SU-DHL-6 (cell line): ENCODE results near the gene BICC1.

Experiments used
- H2AFZ ChIP-seq: fragments of 200-600 bp; sonication (generic); 2 replicates; pipeline ENCODE4 v1.6.1; 2014; ENCODE audit warnings: low read depth, mild to moderate bottlenecking, moderate library complexity, mixed read lengths, antibody characterized with exemption, low read length; ENCODE audit not compliant: severe bottlenecking
- H3F3A ChIP-seq: fragments of 200-600 bp; shearing (Covaris generic); 2 replicates; pipeline ENCODE4 v1.6.0; 2016; ENCODE audit warnings: antibody characterized with exemption, mild to moderate bottlenecking; ENCODE audit not compliant: insufficient read depth
- H3K27ac ChIP-seq: fragments of 200-600 bp; sonication (generic); 2 replicates; pipeline ENCODE4 v1.5.1; 2016; ENCODE audit warnings: low read depth, mild to moderate bottlenecking, low read length, moderate library complexity, mixed read lengths
- H3K27me3 ChIP-seq: fragments of 200-600 bp; sonication (generic), shearing (Covaris generic); 2 replicates; pipeline ENCODE4 v1.6.0; 2014; ENCODE audit warnings: mild to moderate bottlenecking, low read length
- H3K36me3 ChIP-seq: fragments of 200-600 bp; sonication (generic); 2 replicates; pipeline ENCODE4 v1.6.1; 2014; ENCODE audit warnings: mild to moderate bottlenecking, low read length, mixed read lengths
- H3K4me2 ChIP-seq: fragments of 300-600, 200-600 bp; shearing (Covaris generic), sonication (generic); 2 replicates; pipeline ENCODE4 v1.6.0; 2014; ENCODE audit warnings: low read length, low read depth, mild to moderate bottlenecking; ENCODE audit not compliant: poor library complexity, severe bottlenecking
- H3K4me3 ChIP-seq: fragments of 200-600 bp; sonication (generic); 2 replicates; pipeline ENCODE4 v1.5.1; 2014; ENCODE audit warnings: antibody characterized with exemption, low read length, mild to moderate bottlenecking, mixed read lengths; ENCODE audit not compliant: insufficient read depth, poor library complexity, severe bottlenecking
- H3K79me2 ChIP-seq: fragments of 200-600 bp; sonication (generic); 2 replicates; pipeline ENCODE4 v1.6.1; 2014; ENCODE audit warnings: mild to moderate bottlenecking, low read length, moderate library complexity; ENCODE audit not compliant: insufficient read depth
- H3K9ac ChIP-seq: fragments of 200-600 bp; sonication (generic); 2 replicates; pipeline ENCODE4 v1.7.0; 2014; ENCODE audit warnings: mild to moderate bottlenecking, low read length
- H3K9me2 ChIP-seq: fragments of 200-600 bp; sonication (generic); replicated peaks from 2 replicates; pipeline ENCODE4 v1.6.1; 2014; ENCODE audit warnings: low read length; ENCODE audit not compliant: insufficient read depth
- H3K9me3 ChIP-seq: fragments of 200-600 bp; sonication (generic); 2 replicates; pipeline ENCODE4 v1.6.1; 2014; ENCODE audit warnings: low read length, mixed read lengths; ENCODE audit not compliant: insufficient read depth
- H4K20me1 ChIP-seq: fragments of 200-600 bp; sonication (generic); 2 replicates; pipeline ENCODE4 v1.6.1; 2014; ENCODE audit warnings: low read depth, mild to moderate bottlenecking, antibody characterized with exemption, low read length, moderate library complexity, mixed read lengths
- EZH2phosphoT487 ChIP-seq: fragments of 200-600 bp; sonication (generic), shearing (Covaris generic); conservative IDR thresholded peaks from 2 replicates; pipeline ENCODE4 v1.6.1; 2018; ENCODE audit warnings: mild to moderate bottlenecking, antibody characterized with exemption, low read length, moderate library complexity, mixed read lengths
- TF ChIP-seq, protein P1 (sequence below): fragments of 200-600 bp; sonication (generic); IDR thresholded peaks from one replicate; pipeline ENCODE4 v1.5.1; 2017; ENCODE audit warnings: antibody characterized with exemption, mild to moderate bottlenecking, low read length, moderate library complexity; ENCODE audit not compliant: insufficient read depth, poor library complexity, severe bottlenecking

BICC1 gene

DNA sequence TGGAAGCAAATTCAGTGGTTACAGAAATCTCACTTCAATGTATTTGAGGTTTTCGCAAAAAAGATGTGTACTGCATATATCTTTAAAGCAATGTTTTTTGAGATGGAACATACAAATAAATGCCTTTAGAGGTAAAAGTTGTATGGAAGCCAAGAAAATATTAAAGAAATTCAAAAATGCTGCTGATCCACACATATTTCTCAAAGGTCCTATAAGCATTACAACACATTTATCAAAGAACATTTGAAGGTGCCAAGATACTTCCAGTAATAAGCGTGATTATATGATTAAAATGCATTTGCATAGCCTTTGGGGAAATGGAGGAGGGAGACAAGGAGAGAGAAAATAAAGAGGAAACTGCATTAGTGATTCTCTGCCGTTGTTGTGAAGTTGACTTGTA is 260.1 kb downstream of the BICC1 start:
- no peaks in the 10 kb centered on the region for H3K36me3 ChIP-seq
- TF ChIP-seq EZH2phosphoT487, result no peak
- TF ChIP-seq, protein P1, sequence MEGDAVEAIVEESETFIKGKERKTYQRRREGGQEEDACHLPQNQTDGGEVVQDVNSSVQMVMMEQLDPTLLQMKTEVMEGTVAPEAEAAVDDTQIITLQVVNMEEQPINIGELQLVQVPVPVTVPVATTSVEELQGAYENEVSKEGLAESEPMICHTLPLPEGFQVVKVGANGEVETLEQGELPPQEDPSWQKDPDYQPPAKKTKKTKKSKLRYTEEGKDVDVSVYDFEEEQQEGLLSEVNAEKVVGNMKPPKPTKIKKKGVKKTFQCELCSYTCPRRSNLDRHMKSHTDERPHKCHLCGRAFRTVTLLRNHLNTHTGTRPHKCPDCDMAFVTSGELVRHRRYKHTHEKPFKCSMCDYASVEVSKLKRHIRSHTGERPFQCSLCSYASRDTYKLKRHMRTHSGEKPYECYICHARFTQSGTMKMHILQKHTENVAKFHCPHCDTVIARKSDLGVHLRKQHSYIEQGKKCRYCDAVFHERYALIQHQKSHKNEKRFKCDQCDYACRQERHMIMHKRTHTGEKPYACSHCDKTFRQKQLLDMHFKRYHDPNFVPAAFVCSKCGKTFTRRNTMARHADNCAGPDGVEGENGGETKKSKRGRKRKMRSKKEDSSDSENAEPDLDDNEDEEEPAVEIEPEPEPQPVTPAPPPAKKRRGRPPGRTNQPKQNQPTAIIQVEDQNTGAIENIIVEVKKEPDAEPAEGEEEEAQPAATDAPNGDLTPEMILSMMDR, result no peak
- no peak overlapping the region for H3K4me2 ChIP-seq
- no peaks in the 10 kb centered on the region for H3K9me3 ChIP-seq
- H3K27me3 ChIP-seq, result no peaks in the 10 kb centered on the region
- no peak overlapping the region for H2AFZ ChIP-seq
- H3K9ac ChIP-seq, result no peak overlapping the region
- no peaks in the 10 kb centered on the region for H4K20me1 ChIP-seq
- H3K9me2 ChIP-seq, result no peaks in the 10 kb centered on the region
- no peak overlapping the region for H3K27ac ChIP-seq
- no peaks in the 10 kb centered on the region for H3K79me2 ChIP-seq
- H3F3A ChIP-seq, result no peaks in the 10 kb centered on the region
- no peak overlapping the region for H3K4me3 ChIP-seq

DNA sequence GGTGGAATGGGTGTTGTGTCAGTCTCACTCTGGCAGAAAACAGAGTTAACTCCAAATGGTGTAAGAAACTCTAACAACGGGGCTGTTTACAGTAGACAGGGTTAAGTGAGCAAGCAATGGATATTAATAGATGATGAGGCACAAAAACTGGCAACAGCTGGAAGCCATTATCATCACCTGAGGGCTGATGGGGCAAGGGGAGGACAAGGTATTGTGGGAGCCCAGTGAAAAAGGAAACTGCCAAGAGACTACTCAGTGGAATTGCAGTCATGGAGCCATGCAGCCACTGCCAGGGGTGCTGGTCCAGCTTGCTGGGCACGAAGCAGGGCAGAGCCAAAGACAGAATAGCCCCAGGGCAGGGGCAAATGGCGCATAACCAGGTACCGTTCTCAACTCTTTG is 260.7 kb downstream of the BICC1 start:
- TF ChIP-seq, protein P1, result no peak
- TF ChIP-seq EZH2phosphoT487, result no peak
- H3F3A ChIP-seq, result no peaks in the 10 kb centered on the region
- H4K20me1 ChIP-seq, result no peaks in the 10 kb centered on the region
- H3K9ac ChIP-seq, result no peak overlapping the region
- H3K9me3 ChIP-seq, result no peaks in the 10 kb centered on the region
- H3K79me2 ChIP-seq, result no peaks in the 10 kb centered on the region
- H3K36me3 ChIP-seq, result no peaks in the 10 kb centered on the region
- no peak overlapping the region for H3K4me3 ChIP-seq
- H3K9me2 ChIP-seq, result no peaks in the 10 kb centered on the region
- H3K4me2 ChIP-seq, result no peak overlapping the region
- H3K27me3 ChIP-seq, result no peaks in the 10 kb centered on the region
- no peak overlapping the region for H2AFZ ChIP-seq
- H3K27ac ChIP-seq, result no peak overlapping the region

DNA sequence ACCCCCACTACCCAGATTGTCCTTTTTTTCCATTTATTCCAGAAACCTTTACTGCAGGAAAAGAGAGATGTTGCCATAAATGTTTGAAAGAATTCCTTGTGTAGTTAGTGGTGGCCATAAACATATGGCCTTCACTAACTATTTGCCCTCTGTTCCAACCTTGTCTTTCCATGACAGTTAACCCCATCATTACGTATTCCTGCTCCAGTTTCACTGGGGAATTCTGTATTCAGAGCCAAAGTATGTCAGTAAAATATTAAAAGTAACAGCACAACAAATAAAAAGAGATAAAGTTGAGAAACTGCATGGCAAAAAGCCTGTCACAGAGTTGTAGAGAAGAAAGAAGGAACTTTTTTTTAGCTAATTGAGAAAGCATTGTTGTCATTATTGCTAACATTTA is 261.3 kb downstream of the BICC1 start:
- Histone ChIP-seq H3K4me2 (no peak overlapping the region), H3K4me3 (no peak overlapping the region), H3K79me2 (no peaks in the 10 kb centered on the region), H3F3A (no peaks in the 10 kb centered on the region), H3K36me3 (no peaks in the 10 kb centered on the region), H3K27me3 (no peaks in the 10 kb centered on the region), H3K9ac (no peak overlapping the region), H2AFZ (no peak overlapping the region), H4K20me1 (no peaks in the 10 kb centered on the region), H3K27ac (no peak overlapping the region), H3K9me2 (no peaks in the 10 kb centered on the region), H3K9me3 (no peaks in the 10 kb centered on the region)
- TF ChIP-seq EZH2phosphoT487, result no peak
- TF ChIP-seq, protein P1, result no peak
